HEK293 (cell line): ENCODE results near the gene SARS1.

Experiments used
- CTCF ChIA-PET: fragments of 350-600 bp; formaldehyde crosslinking; extraction: SDS; loops from one replicate; lab custom pipeline; 2021; ENCODE audit warnings: antibody characterized with exemption; lab: Yijun Ruan, JAX
- POLR2A ChIA-PET: fragments of 300-600 bp; formaldehyde crosslinking; extraction: SDS; loops from one replicate; lab custom pipeline; 2020; ENCODE audit warnings: antibody characterized with exemption, inconsistent platforms; lab: Yijun Ruan, JAX
- H3K27ac ChIP-seq: fragments of 200-500 bp; sonication (Bioruptor generic); 2 replicates; pipeline ENCODE4 v1.5.1; 2014; ENCODE audit warnings: low read depth, low read length, control low read depth, inconsistent platforms; ENCODE audit errors: extremely low read depth
- H3K36me3 ChIP-seq, 2 experiments: fragments of 200-500 bp in 1 of 2; sonication (Bioruptor generic) in 1 of 2; 1 replicate in 1 of 2; 2 replicates in 1 of 2; pipeline ENCODE4 v1.5.1; 2014 to 2017; ENCODE audit warnings: inconsistent platforms in 2 of 2, low read length in 2 of 2; ENCODE audit not compliant: control insufficient read depth in 2 of 2, insufficient read depth in 1 of 2
- H3K4me1 ChIP-seq: fragments of 200-500 bp; sonication (Bioruptor generic); 2 replicates; pipeline ENCODE4 v1.5.1; 2014; ENCODE audit warnings: mild to moderate bottlenecking, low read length, inconsistent platforms; ENCODE audit not compliant: control insufficient read depth, insufficient read depth
- H3K4me3 ChIP-seq: 2 replicates; pipeline ENCODE4 v1.5.1; 2011; ENCODE audit warnings: low read depth, mild to moderate bottlenecking, control low read depth, low read length, moderate library complexity
- H3K9me3 ChIP-seq: fragments of 200-500 bp; sonication (Bioruptor generic); 2 replicates; pipeline ENCODE4 v1.5.1; 2014; ENCODE audit warnings: low read depth, low read length, inconsistent platforms; ENCODE audit not compliant: control insufficient read depth, insufficient read depth
- BCL11B ChIP-seq: fragments of 450-650 bp; formaldehyde crosslinking; IDR thresholded peaks from 2 replicates; pipeline ENCODE4 v1.5.1; 2016; ENCODE audit warnings: low read depth, missing biosample characterization, missing genetic modification characterization
- FEZF1 ChIP-seq: fragments of 450-650 bp; formaldehyde crosslinking; IDR thresholded peaks from 2 replicates; pipeline ENCODE4 v1.5.1; 2016; ENCODE audit warnings: missing biosample characterization, missing genetic modification characterization
- HOXC10 ChIP-seq: sonication (generic); formaldehyde crosslinking; IDR thresholded peaks from 2 replicates; pipeline ENCODE4 v1.8.1; 2023; ENCODE audit warnings: mild to moderate bottlenecking, missing genetic modification reagents
- KLF1 ChIP-seq: fragments of 450-650 bp; formaldehyde crosslinking; IDR thresholded peaks from 2 replicates; pipeline ENCODE4 v1.5.1; 2016; ENCODE audit warnings: missing biosample characterization, missing genetic modification characterization
- PRDM6 ChIP-seq: fragments of 450-650 bp; formaldehyde crosslinking; IDR thresholded peaks from 2 replicates; pipeline ENCODE4 v1.5.1; 2017; ENCODE audit warnings: missing biosample characterization, missing genetic modification characterization
- SCRT1 ChIP-seq: fragments of 450-650 bp; formaldehyde crosslinking; IDR thresholded peaks from 2 replicates; pipeline ENCODE4 v1.5.1; 2016; ENCODE audit warnings: missing biosample characterization, missing genetic modification characterization, borderline replicate concordance
- ZBTB21 ChIP-seq: fragments of 450-650 bp; formaldehyde crosslinking; IDR thresholded peaks from 2 replicates; pipeline ENCODE4 v1.5.1; 2017; ENCODE audit warnings: missing biosample characterization, missing genetic modification characterization
- ZNF394 ChIP-seq: fragments of 450-650 bp; formaldehyde crosslinking; IDR thresholded peaks from 2 replicates; pipeline ENCODE4 v1.5.1; 2016; ENCODE audit warnings: missing biosample characterization, missing genetic modification characterization, mild to moderate bottlenecking, moderate library complexity, borderline replicate concordance
- ZNF529 ChIP-seq: fragments of 450-650 bp; formaldehyde crosslinking; IDR thresholded peaks from 2 replicates; pipeline ENCODE4 v1.5.1; 2017; ENCODE audit warnings: missing genetic modification characterization, missing biosample characterization; ENCODE audit not compliant: insufficient replicate concordance
- ZNF600 ChIP-seq: fragments of 450-650 bp; formaldehyde crosslinking; IDR thresholded peaks from 2 replicates; pipeline ENCODE4 v1.5.1; 2016; ENCODE audit warnings: missing biosample characterization, missing genetic modification characterization
- ZNF626 ChIP-seq: fragments of 450-650 bp; sonication (Bioruptor Pico); formaldehyde crosslinking; IDR thresholded peaks from 2 replicates; pipeline ENCODE4 v1.5.1; 2018; ENCODE audit warnings: missing biosample characterization, missing genetic modification characterization, inconsistent platforms
- ZSCAN4 ChIP-seq: fragments of 450-650 bp; formaldehyde crosslinking; IDR thresholded peaks from 2 replicates; pipeline ENCODE4 v1.5.1; 2017; ENCODE audit warnings: missing biosample characterization, missing genetic modification characterization
- TF ChIP-seq, protein P1 (sequence below): fragments of 450-650 bp; formaldehyde crosslinking; optimal IDR thresholded peaks from 2 replicates; pipeline ENCODE3; 2016; ENCODE audit warnings: missing biosample characterization, mild to moderate bottlenecking, missing genetic modification characterization
- TF ChIP-seq, protein P2 (sequence below): fragments of 450-650 bp; formaldehyde crosslinking; IDR thresholded peaks from 2 replicates; pipeline ENCODE4 v1.5.1; 2016; ENCODE audit warnings: missing biosample characterization, missing genetic modification characterization
- TF ChIP-seq, protein P3 (sequence below): fragments of 450-650 bp; formaldehyde crosslinking; IDR thresholded peaks from 2 replicates; pipeline ENCODE4 v1.5.1; 2016; ENCODE audit warnings: missing biosample characterization, missing genetic modification characterization, low read depth

SARS1 gene

DNA sequence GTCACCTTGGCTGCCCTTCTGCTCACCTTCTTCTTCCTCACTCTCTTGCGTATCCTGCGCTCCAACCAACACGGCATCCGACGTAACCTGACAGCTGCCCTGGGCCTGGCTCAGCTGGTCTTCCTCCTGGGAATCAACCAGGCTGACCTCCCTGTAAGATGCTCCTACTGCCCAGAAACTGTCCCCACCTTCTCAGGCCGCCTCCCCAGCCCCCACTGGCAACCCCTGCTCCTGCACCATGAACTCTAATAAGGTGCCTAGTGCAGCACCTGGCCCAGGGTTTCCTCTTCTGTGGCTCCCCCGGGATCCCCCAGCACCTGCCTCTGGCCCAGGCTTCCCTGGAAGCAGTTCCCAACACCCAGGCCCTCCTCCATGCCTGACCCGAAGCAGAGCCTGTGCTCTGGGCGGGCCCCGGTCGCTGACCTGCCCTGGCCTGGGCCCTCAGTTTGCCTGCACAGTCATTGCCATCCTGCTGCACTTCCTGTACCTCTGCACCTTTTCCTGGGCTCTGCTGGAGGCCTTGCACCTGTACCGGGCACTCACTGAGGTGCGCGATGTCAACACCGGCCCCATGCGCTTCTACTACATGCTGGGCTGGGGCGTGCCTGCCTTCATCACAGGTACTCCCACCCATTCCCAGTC lies 56.4 kb downstream of the SARS1 start:
- ChIA-PET CTCF (interaction anchor here (0.5 to 1.2 kb wide), 2 partner anchors 129 to 262 kb away, joined by 3 to 4 read pairs; no protein-coding TSS in a partner anchor), POLR2A (no interaction called here)
- Histone ChIP-seq H3K9me3 (no peaks in the 10 kb centered on the region), H3K4me1 (peaks cover 5% of the 10 kb centered on the region), H3K27ac (no peak overlapping the region), H3K4me3 (no peak overlapping the region), H3K36me3 (peaks cover 0 to 79% of the 10 kb centered on the region in 2 experiments; a peak in 1 of 3 replicates)
- TF ChIP-seq PRDM6 (no peak), ZNF394 (no peak), ZBTB21 (tag by site-specific recombination) (no peak), ZNF600 (peak; percentile 83), ZNF529 (tag by site-specific recombination) (no peak)
- TF ChIP-seq, protein P1, sequence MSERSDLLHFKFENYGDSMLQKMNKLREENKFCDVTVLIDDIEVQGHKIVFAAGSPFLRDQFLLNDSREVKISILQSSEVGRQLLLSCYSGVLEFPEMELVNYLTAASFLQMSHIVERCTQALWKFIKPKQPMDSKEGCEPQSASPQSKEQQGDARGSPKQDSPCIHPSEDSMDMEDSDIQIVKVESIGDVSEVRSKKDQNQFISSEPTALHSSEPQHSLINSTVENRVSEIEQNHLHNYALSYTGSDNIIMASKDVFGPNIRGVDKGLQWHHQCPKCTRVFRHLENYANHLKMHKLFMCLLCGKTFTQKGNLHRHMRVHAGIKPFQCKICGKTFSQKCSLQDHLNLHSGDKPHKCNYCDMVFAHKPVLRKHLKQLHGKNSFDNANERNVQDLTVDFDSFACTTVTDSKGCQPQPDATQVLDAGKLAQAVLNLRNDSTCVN (tag by site-specific recombination), result no peak
- TF ChIP-seq, protein P2, sequence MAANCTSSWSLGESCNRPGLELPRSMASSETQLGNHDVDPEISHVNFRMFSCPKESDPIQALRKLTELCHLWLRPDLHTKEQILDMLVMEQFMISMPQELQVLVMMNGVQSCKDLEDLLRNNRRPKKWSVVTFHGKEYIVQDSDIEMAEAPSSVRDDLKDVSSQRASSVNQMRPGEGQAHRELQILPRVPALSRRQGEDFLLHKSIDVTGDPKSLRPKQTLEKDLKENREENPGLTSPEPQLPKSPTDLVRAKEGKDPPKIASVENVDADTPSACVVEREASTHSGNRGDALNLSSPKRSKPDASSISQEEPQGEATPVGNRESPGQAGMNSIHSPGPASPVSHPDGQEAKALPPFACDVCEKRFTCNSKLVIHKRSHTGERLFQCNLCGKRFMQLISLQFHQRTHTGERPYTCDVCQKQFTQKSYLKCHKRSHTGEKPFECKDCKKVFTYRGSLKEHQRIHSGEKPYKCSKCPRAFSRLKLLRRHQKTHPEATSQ (tag by site-specific recombination), result no peak

- CTCF ChIA-PET, result no interaction called here
- Histone ChIP-seq H3K9me3 (no peaks in the 10 kb centered on the region), H3K27ac (no peak overlapping the region), H3K4me1 (peaks cover 7% of the 10 kb centered on the region), H3K36me3 (peaks cover 0 to 73% of the 10 kb centered on the region in 2 experiments; a peak in 1 of 3 replicates), H3K4me3 (no peak overlapping the region)
- TF ChIP-seq ZNF626 (tag by site-specific recombination), result no peak
- TF ChIP-seq FEZF1 (tag by site-specific recombination), result no peak
- TF ChIP-seq, protein P3, sequence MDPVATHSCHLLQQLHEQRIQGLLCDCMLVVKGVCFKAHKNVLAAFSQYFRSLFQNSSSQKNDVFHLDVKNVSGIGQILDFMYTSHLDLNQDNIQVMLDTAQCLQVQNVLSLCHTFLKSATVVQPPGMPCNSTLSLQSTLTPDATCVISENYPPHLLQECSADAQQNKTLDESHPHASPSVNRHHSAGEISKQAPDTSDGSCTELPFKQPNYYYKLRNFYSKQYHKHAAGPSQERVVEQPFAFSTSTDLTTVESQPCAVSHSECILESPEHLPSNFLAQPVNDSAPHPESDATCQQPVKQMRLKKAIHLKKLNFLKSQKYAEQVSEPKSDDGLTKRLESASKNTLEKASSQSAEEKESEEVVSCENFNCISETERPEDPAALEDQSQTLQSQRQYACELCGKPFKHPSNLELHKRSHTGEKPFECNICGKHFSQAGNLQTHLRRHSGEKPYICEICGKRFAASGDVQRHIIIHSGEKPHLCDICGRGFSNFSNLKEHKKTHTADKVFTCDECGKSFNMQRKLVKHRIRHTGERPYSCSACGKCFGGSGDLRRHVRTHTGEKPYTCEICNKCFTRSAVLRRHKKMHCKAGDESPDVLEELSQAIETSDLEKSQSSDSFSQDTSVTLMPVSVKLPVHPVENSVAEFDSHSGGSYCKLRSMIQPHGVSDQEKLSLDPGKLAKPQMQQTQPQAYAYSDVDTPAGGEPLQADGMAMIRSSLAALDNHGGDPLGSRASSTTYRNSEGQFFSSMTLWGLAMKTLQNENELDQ (tag by site-specific recombination), result no peak
- no peak for TF ChIP-seq BCL11B (tag by site-specific recombination)
- no peak for TF ChIP-seq ZSCAN4
- TF ChIP-seq SCRT1, result peak; percentile 54; the same call in 1 of the 2 replicates
- no peak for TF ChIP-seq HOXC10 (CRISPR knock-in tag)
- TF ChIP-seq KLF1, result no peak
- POLR2A ChIA-PET, result no interaction called here
Observed at GRCh38 chr1:109270623-109271317, 57.1 kb downstream of the SARS1 start.
